WERI-Rb-1 (cell line): ENCODE data around the gene TESK1.
"Not testable (repeated sequence)": the region's sequence is repeated elsewhere in the genome, so short reads cannot be mapped to it uniquely, and the experiment has no call there.

Source experiments
- DNase-seq: peaks from one replicate; pipeline ENCODE4 v3.0.0-alpha.2; 2020
- H3K27ac ChIP-seq: fragments of 250-450 bp; sonication (Bioruptor Pico); 2 replicates; pipeline ENCODE4 v1.5.1; 2020; ENCODE audit warnings: mild to moderate bottlenecking, moderate library complexity
- H3K27me3 ChIP-seq: fragments of 250-450 bp; sonication (Bioruptor Pico); 2 replicates; pipeline ENCODE4 v1.5.1; 2021; ENCODE audit warnings: mild to moderate bottlenecking, low read depth, moderate library complexity; ENCODE audit not compliant: insufficient read depth, severe bottlenecking
- H3K36me3 ChIP-seq: fragments of 250-450 bp; sonication (Bioruptor Pico); 2 replicates; pipeline ENCODE4 v1.5.1; 2020; ENCODE audit warnings: mild to moderate bottlenecking, moderate library complexity
- H3K4me3 ChIP-seq: 2 replicates; pipeline ENCODE4 v1.5.1; 2011; ENCODE audit warnings: low read depth, mild to moderate bottlenecking, control low read depth, low read length
- H3K9me3 ChIP-seq: fragments of 250-450 bp; sonication (Bioruptor Pico); 2 replicates; pipeline ENCODE4 v1.5.1; 2021; ENCODE audit warnings: mild to moderate bottlenecking, moderate library complexity; ENCODE audit not compliant: severe bottlenecking
- TF ChIP-seq, protein P1 (sequence below): IDR thresholded peaks from 2 replicates; pipeline ENCODE4 v1.5.1; 2011; ENCODE audit warnings: low read depth, mild to moderate bottlenecking, control low read depth, inconsistent platforms, low read length

The TESK1 gene

GRCh38 chr9:35574578-35575122, 30.4 kb upstream of the TESK1 start:
- Histone ChIP-seq H3K9me3 (no peaks in the 10 kb centered on the region), H3K36me3 (no peaks in the 10 kb centered on the region), H3K27me3 (no peaks in the 10 kb centered on the region), H3K27ac (no peak overlapping the region), H3K4me3 (no peak overlapping the region)
- DNase-seq = no peak
- TF ChIP-seq, protein P1, sequence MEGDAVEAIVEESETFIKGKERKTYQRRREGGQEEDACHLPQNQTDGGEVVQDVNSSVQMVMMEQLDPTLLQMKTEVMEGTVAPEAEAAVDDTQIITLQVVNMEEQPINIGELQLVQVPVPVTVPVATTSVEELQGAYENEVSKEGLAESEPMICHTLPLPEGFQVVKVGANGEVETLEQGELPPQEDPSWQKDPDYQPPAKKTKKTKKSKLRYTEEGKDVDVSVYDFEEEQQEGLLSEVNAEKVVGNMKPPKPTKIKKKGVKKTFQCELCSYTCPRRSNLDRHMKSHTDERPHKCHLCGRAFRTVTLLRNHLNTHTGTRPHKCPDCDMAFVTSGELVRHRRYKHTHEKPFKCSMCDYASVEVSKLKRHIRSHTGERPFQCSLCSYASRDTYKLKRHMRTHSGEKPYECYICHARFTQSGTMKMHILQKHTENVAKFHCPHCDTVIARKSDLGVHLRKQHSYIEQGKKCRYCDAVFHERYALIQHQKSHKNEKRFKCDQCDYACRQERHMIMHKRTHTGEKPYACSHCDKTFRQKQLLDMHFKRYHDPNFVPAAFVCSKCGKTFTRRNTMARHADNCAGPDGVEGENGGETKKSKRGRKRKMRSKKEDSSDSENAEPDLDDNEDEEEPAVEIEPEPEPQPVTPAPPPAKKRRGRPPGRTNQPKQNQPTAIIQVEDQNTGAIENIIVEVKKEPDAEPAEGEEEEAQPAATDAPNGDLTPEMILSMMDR = no peak

DNA sequence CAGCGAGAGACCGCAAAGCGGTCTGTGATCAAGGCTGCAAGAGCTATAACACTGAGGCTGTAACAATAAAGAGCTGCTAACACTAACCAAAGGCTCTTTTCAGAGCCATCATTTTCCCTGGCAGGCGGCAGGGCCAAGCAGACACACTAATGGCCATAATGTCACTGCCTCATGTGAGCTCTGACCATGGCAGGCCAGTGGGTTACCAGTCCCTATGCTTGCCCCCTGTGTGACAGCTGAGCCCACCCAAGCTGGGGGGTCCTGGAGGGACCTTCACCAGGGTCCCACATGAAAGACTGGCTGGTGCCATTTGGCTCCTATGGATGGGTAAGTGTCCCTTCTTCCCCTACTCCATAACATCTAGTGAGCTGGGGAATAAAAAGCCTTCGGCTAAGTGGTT, 29.6 kb upstream of the TESK1 start:
- no peaks in the 10 kb centered on the region for H3K36me3 ChIP-seq
- no peaks in the 10 kb centered on the region for H3K27me3 ChIP-seq
- peaks cover 6% of the 10 kb centered on the region for H3K9me3 ChIP-seq
- TF ChIP-seq, protein P1 = no peak
- no peak for DNase-seq
- no peak overlapping the region for H3K27ac ChIP-seq
- H3K4me3 ChIP-seq = no peak overlapping the region

- no peak overlapping the region for H3K27ac ChIP-seq
- H3K36me3 ChIP-seq = no peaks in the 10 kb centered on the region
- TF ChIP-seq, protein P1 = no peak
- H3K9me3 ChIP-seq = peaks cover 6% of the 10 kb centered on the region
- no peak for DNase-seq
- H3K4me3 ChIP-seq = no peak overlapping the region
- no peaks in the 10 kb centered on the region for H3K27me3 ChIP-seq
Measured at GRCh38 chr9:35577486-35577885, 27.6 kb upstream of the TESK1 start.

DNA sequence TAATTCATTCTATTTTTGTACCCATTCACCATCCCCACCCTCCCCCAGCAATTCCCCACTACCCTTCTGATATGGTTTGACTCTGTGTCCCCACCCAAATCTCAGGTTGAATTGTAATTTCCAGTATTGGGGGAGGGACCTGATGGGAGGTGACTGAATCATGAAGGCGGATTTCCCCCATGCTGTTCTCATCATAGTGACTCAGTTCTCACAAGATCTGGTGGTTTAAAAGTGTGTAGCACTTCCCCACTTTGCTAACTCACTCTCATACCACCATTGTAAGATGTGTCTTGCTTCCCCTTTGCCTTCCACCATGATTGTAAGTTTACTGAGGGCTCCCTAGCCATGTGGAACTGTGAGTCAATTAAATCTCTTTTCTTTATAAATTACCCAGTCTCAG, 25.9 kb upstream of the TESK1 start:
- Histone ChIP-seq H3K27ac (no peak overlapping the region), H3K36me3 (no peaks in the 10 kb centered on the region), H3K9me3 (peaks cover 6% of the 10 kb centered on the region), H3K27me3 (no peaks in the 10 kb centered on the region), H3K4me3 (no peak overlapping the region)
- DNase-seq = no peak
- TF ChIP-seq, protein P1 = no peak

DNA sequence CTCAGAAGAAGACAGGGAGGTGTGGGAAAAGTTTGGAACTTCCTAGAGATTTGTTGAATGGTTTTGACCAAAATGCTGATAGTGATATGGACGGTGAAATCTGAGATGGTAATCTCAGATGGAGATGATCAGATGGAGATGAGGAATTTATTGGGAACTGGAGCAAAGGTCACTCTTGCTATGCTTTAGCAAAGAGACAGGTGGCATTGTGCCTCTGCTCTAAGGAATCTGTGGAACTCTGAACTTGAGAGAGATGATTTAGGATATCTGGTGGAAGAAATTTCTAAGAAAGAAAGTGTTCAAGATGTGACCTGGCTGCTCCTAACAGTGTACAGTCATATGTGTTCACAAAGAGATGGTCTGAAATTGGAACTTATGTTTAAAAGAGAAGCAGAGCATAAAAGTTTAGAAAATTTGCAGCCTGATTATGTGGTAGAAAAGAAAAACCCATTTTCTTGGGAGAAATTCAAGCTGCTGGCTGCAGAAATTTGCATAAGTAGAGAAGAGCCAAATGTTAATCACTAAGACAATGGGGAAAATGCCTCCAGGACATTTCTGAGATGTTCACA, 25.3 kb upstream of the TESK1 start:
- H3K36me3 ChIP-seq, DNase-seq, H3K9me3 ChIP-seq, H3K27ac ChIP-seq, H3K4me3 ChIP-seq, H3K27me3 ChIP-seq: not testable (repeated sequence)

GRCh38 chr9:35583521-35583920, 21.5 kb upstream of the TESK1 start:
- H3K9me3 ChIP-seq, H3K27me3 ChIP-seq, H3K4me3 ChIP-seq, DNase-seq, H3K36me3 ChIP-seq, H3K27ac ChIP-seq: not testable (repeated sequence)

- not testable (repeated sequence) for H3K27ac ChIP-seq, H3K9me3 ChIP-seq, DNase-seq, H3K36me3 ChIP-seq, H3K4me3 ChIP-seq, H3K27me3 ChIP-seq
Measured at GRCh38 chr9:35584681-35585080, 20.4 kb upstream of the TESK1 start.

GRCh38 chr9:35588506-35588905, 16.6 kb upstream of the TESK1 start:
- DNase-seq, H3K9me3 ChIP-seq, H3K27me3 ChIP-seq, H3K4me3 ChIP-seq, H3K27ac ChIP-seq, H3K36me3 ChIP-seq: not testable (repeated sequence)
